Panc1 (cell line): ENCODE measurements around the gene RSPRY1. TPM values are rescaled to one million over a fixed set of nuclear protein-coding genes. Genes with fewer than 3 reads are reported as not detected.
A peak's percentile ranks its signal among the peaks of the same experiment; 100 is the strongest.

Experiments used
- ATAC-seq: fragments of 200-7000 bp; cut with Tn5 transposase; 2 replicates; pipeline ENCODE4 v1.9.1; 2020; ENCODE audit warnings: mild to moderate bottlenecking, moderate library complexity
- BruUV-seq: library from RNA; stranded (reverse); fragments of 400-500 nt; replicated peaks from 2 replicates; lab custom pipeline; 2021; lab: Mats Ljungman, UMichigan
- CTCF ChIA-PET: fragments of 300-600 bp; sonication (Branson Sonifier 250); formaldehyde crosslinking; loops from one replicate; lab custom pipeline; 2022; ENCODE audit warnings: antibody characterized with exemption; lab: Charles Lee
- POLR2A ChIA-PET: fragments of 300-600 bp; sonication (Branson Sonifier 250); formaldehyde crosslinking; loops from one replicate; lab custom pipeline; 2022; ENCODE audit warnings: antibody characterized with exemption; lab: Charles Lee
- DNase-seq: peaks from one replicate; pipeline ENCODE4 v3.0.0-alpha.2; 2010; ENCODE audit warnings: low read depth, low spot score
- H3K27ac ChIP-seq: 2 replicates; pipeline ENCODE4 v1.5.1; 2011; ENCODE audit warnings: mild to moderate bottlenecking, low read length, inconsistent platforms
- H3K27me3 ChIP-seq: fragments of 200-500 bp; sonication (Bioruptor generic); 2 replicates; pipeline ENCODE4 v1.6.0; 2014; ENCODE audit warnings: low read length, inconsistent platforms; ENCODE audit not compliant: control insufficient read depth, insufficient read depth
- H3K36me3 ChIP-seq: fragments of 200-500 bp; sonication (Bioruptor generic); 2 replicates; pipeline ENCODE4 v1.5.1; 2014; ENCODE audit warnings: inconsistent platforms, mild to moderate bottlenecking, low read length, moderate library complexity; ENCODE audit not compliant: control insufficient read depth, insufficient read depth
- H3K4me1 ChIP-seq: 2 replicates; pipeline ENCODE4 v1.5.1; 2011; ENCODE audit warnings: inconsistent platforms, mild to moderate bottlenecking, low read length, moderate library complexity; ENCODE audit not compliant: control insufficient read depth, insufficient read depth
- H3K4me3 ChIP-seq, 2 experiments: 2 replicates each; pipeline ENCODE4 v1.5.1; 2011 to 2012; ENCODE audit warnings: low read depth in 2 of 2, low read length in 2 of 2, mild to moderate bottlenecking in 2 of 2, inconsistent platforms in 1 of 2, moderate library complexity in 1 of 2
- H3K9me3 ChIP-seq: fragments of 200-500 bp; sonication (Bioruptor generic); 2 replicates; pipeline ENCODE4 v1.5.1; 2014; ENCODE audit warnings: low read depth, mild to moderate bottlenecking, inconsistent platforms, low read length, moderate library complexity; ENCODE audit not compliant: control insufficient read depth, insufficient read depth
- POLR2AphosphoS5 ChIP-seq: IDR thresholded peaks from 2 replicates; pipeline ENCODE4 v1.6.1; 2012; ENCODE audit warnings: mild to moderate bottlenecking, low read depth, low read length, moderate library complexity
- in situ Hi-C: cut with HindIII; loops from 2 replicates; pipeline ENCODE4 v1.10.0; 2016; ENCODE audit warnings: low sequenced_read_pairs, low pct_unique_long_range_greater_than_20kb
- intact Hi-C: fragments of 100-400 bp; cut with micrococcal nuclease; formaldehyde crosslinking; loops from one replicate; pipeline ENCODE4 v1.10.0; 2022; ENCODE audit not compliant: unreplicated experiment
- total RNA-seq: library from RNA; stranded (reverse); gene quantifications from one replicate; pipeline ENCODE4 v1.2.1, GENCODE V29; 2021; ENCODE audit not compliant: unreplicated experiment

The RSPRY1 gene
- total RNA-seq, 1 experiment from 2014 or later: 29.4 TPM

GRCh38 chr16:57289391-57290257, 103.5 kb downstream of the RSPRY1 start:
- H3K36me3 ChIP-seq: no peaks in the 10 kb centered on the region
- in situ Hi-C loops (no loop called here), intact Hi-C loops (loop anchor here (10.0 kb wide), 2 partner anchors 425 to 1735 kb away; partner anchors contain the start of gene SLC12A3)
- POLR2A ChIA-PET: interaction anchor here (0.6 kb wide), 1 partner anchor 234 kb away, joined by 4 read pairs; no protein-coding TSS in a partner anchor
- no peak for DNase-seq
- no peaks in the 10 kb centered on the region for H3K27me3 ChIP-seq
- no peaks in the 10 kb centered on the region for H3K9me3 ChIP-seq
- TF ChIP-seq POLR2AphosphoS5: no peak
- no peak overlapping the region for H3K4me3 ChIP-seq
- H3K4me1 ChIP-seq: no peaks in the 10 kb centered on the region
- CTCF ChIA-PET: no interaction called here
- no TSS peak for BruUV-seq
- H3K27ac ChIP-seq: no peak overlapping the region
- peak; percentile 30; the same call in 1 of the 2 replicates for ATAC-seq

Other genes starting within 250 kb of the RSPRY1 start
- gene CETP, start 224.4 kb upstream of the RSPRY1 start, total RNA-seq: not detected
- 8.8 TPM for gene NLRC5, start 196.8 kb upstream of the RSPRY1 start, total RNA-seq
- gene CPNE2, start 93.7 kb upstream of the RSPRY1 start, total RNA-seq: 43.4 TPM
- 67.6 TPM for gene PSME3IP1, start 290 bp upstream of the RSPRY1 start, total RNA-seq
- gene ARL2BP, start 58.9 kb downstream of the RSPRY1 start, total RNA-seq: 47.7 TPM
- gene PLLP, start 98.3 kb downstream of the RSPRY1 start, total RNA-seq: 0.72 TPM
- gene CCL22, start 172.5 kb downstream of the RSPRY1 start, total RNA-seq: 0.39 TPM
- gene CX3CL1, start 186.2 kb downstream of the RSPRY1 start, total RNA-seq: 21.8 TPM
- not detected for gene CCL17, start 218.4 kb downstream of the RSPRY1 start, total RNA-seq